ENCODE results near the gene TRH. TPM values are rescaled to one million over a fixed set of nuclear protein-coding genes. Genes with fewer than 3 reads are reported as not detected.

The TRH gene
- total and polyA plus RNA-seq, 2 donors (not counting 3 experiments of a cell fraction or from before 2014, with no cell fraction given) = not detected

- Histone ChIP-seq H3K79me2 (ENCODE audit: control insufficient read depth, insufficient read depth, low read length) (no peaks in the 10 kb centered on the region), H3K4me3 (replicated peaks in 1 of 3; ENCODE audit: insufficient read depth in 1 of 3, low read depth in 1 of 3, low read length in 3 of 3) (no peak overlapping the region), H3K4me1 (ENCODE audit: control insufficient read depth, extremely low read depth, insufficient read depth, low read length) (peaks cover 3% of the 10 kb centered on the region), H3K36me3 (ENCODE audit: control insufficient read depth in 2 of 2, extremely low read depth in 1 of 2, insufficient read depth in 2 of 2, low read length in 2 of 2) (no peaks in the 10 kb centered on the region), H2AFZ (ENCODE audit: low read depth, low read length) (peak overlapping the region; percentile 52), H4K20me1 (replicated peaks; ENCODE audit: control insufficient read depth, extremely low read depth, insufficient read depth, low read length) (no peaks in the 10 kb centered on the region), H3K4me2 (ENCODE audit: insufficient read depth, low read length) (peak overlapping the region; percentile 24), H3K9me1 (replicated peaks; ENCODE audit: control insufficient read depth, extremely low read depth, insufficient read depth, low read length) (no peaks in the 10 kb centered on the region), H3K9me3 (replicated peaks; ENCODE audit: control insufficient read depth, insufficient read depth, low read length) (no peaks in the 10 kb centered on the region), H3K27ac (ENCODE audit: insufficient read depth, low read depth, low read length) (no peak overlapping the region), H3K9ac (replicated peaks; ENCODE audit: extremely low read depth, insufficient read depth, low read length) (no peak overlapping the region), H3K27me3 (ENCODE audit: control insufficient read depth in 2 of 2, insufficient read depth in 2 of 2, low read length in 2 of 2) (peaks cover 0 to 8% of the 10 kb centered on the region in 2 experiments)
- dilution Hi-C loops (cut with MboI; ENCODE audit: extremely low pct_ligation_motif_present, low sequenced_read_pairs) (no loop called here), intact Hi-C loops (cut with micrococcal nuclease) (loop anchor here (1.0 to 2.0 kb wide), 6 partner anchors 44 to 552 kb away; no protein-coding TSS in a partner anchor)
- DNase-seq (ENCODE audit: low read depth, low spot score) (peak; percentile 47), FAIRE-seq (peak; percentile 80)
- BruUV-seq (replicated peaks) = no TSS peak
- ChIA-PET POLR2A (no interaction called here), CTCF (interaction anchor here (0.7 to 2.6 kb wide), 15 partner anchors 10 to 551 kb away, joined by 3 to 26 read pairs (median 4); no protein-coding TSS in a partner anchor)
- TF ChIP-seq GATA2 (IDR thresholded peaks at IDR 0.05; ENCODE audit: insufficient read depth, insufficient read length, low read depth, low read length) (no peak), CTCF (IDR thresholded peaks at IDR 0.05; ENCODE audit: extremely low read depth in 1 of 2, insufficient read depth in 1 of 2, low read depth in 1 of 2, low read length in 2 of 2) (peak; percentile 73 to 88), POLR2AphosphoS5 (IDR thresholded peaks at IDR 0.05; ENCODE audit: insufficient read depth, low read depth, low read length) (no peak), FOS (IDR thresholded peaks at IDR 0.05; ENCODE audit: borderline replicate concordance, insufficient read depth, low read length) (no peak), JUN (IDR thresholded peaks at IDR 0.05; ENCODE audit: borderline replicate concordance, insufficient read depth, insufficient read length, low read depth) (no peak), EZH2 (IDR thresholded peaks at IDR 0.05; ENCODE audit: borderline replicate concordance, low read depth, low read length, severe bottlenecking) (no peak), MYC (IDR thresholded peaks at IDR 0.05; ENCODE audit: low read depth, low read length) (no peak), MAX (IDR thresholded peaks at IDR 0.05; ENCODE audit: insufficient read depth, insufficient read length) (no peak)
These were observed 40.0 kb upstream of the TRH start for GRCh38 chr3:129934234-129935123.

Measured in endothelial cell of umbilical vein (primary cell).